Subcutaneous adipose tissue (tissue), 4 donors: ENCODE data around the gene PSMC1. TPM values are rescaled to one million over a fixed set of nuclear protein-coding genes. Genes with fewer than 3 reads are reported as not detected.

Experiments used
- CTCF ChIP-seq: fragments of 450-650 bp; IDR thresholded peaks from one replicate; pipeline ENCODE4 v1.5.1; 2016; ENCODE audit warnings: low read depth, mild to moderate bottlenecking, control low read depth, antibody characterized with exemption, moderate library complexity
- total RNA-seq, 4 donors: library from RNA; depleted of rRNA; stranded (reverse); fragments of >200 nt; gene quantifications; one replicate each; pipeline ENCODE4 v1.1.0, GENCODE V29; 2016

The PSMC1 gene
- total RNA-seq, 4 donors from 2014 or later = 78.4 to 149 (median 99.2) TPM

GRCh38 chr14:90297876-90298629, 41.7 kb downstream of the PSMC1 start:
- TF ChIP-seq CTCF = no peak

GRCh38 chr14:90299408-90299807, 43.1 kb downstream of the PSMC1 start:
- TF ChIP-seq CTCF = no peak

- TF ChIP-seq CTCF = no peak
These were observed 44.3 kb downstream of the PSMC1 start for GRCh38 chr14:90300611-90301047.

GRCh38 chr14:90301122-90301521, 44.8 kb downstream of the PSMC1 start:
- no peak for TF ChIP-seq CTCF

- no peak for TF ChIP-seq CTCF
These were observed 45.3 kb downstream of the PSMC1 start for GRCh38 chr14:90301668-90302090.

GRCh38 chr14:90302529-90303303, 46.4 kb downstream of the PSMC1 start:
- TF ChIP-seq CTCF = no peak

- TF ChIP-seq CTCF = no peak
These were observed 47.1 kb downstream of the PSMC1 start for GRCh38 chr14:90303473-90303872.
